RWPE2 (cell line): ENCODE data around the gene ZFAND3.

Experiments
- ATAC-seq: fragments of 200-7000 bp; cut with Tn5 transposase; 3 replicates; pipeline ENCODE4 v1.9.1; 2021; ENCODE audit warnings: low read depth
- DNase-seq: peaks from one replicate; pipeline ENCODE4 v3.0.0-alpha.2; 2020; ENCODE audit warnings: low spot score
- H3K27ac ChIP-seq: fragments of 450-650 bp; 2 replicates; pipeline ENCODE4 v1.5.1; 2017; ENCODE audit warnings: mild to moderate bottlenecking; ENCODE audit not compliant: poor library complexity, severe bottlenecking
- H3K27me3 ChIP-seq: fragments of 250-450 bp; sonication (Bioruptor Pico); 2 replicates; pipeline ENCODE4 v1.5.1; 2021; ENCODE audit warnings: mild to moderate bottlenecking, moderate library complexity; ENCODE audit not compliant: insufficient read depth, poor library complexity, severe bottlenecking
- H3K36me3 ChIP-seq: fragments of 250-450 bp; sonication (Bioruptor Pico); 2 replicates; pipeline ENCODE4 v1.5.1; 2020; ENCODE audit warnings: low read depth, mild to moderate bottlenecking, moderate library complexity
- H3K4me1 ChIP-seq: fragments of 250-450 bp; sonication (Bioruptor Pico); 2 replicates; pipeline ENCODE4 v1.5.1; 2021; ENCODE audit warnings: mild to moderate bottlenecking, moderate library complexity; ENCODE audit not compliant: insufficient read depth, poor library complexity, severe bottlenecking
- H3K4me3 ChIP-seq: fragments of 250-450 bp; sonication (Bioruptor Pico); 2 replicates; pipeline ENCODE4 v1.5.1; 2021; ENCODE audit warnings: mild to moderate bottlenecking, moderate library complexity; ENCODE audit not compliant: severe bottlenecking
- H3K9me3 ChIP-seq: fragments of 250-450 bp; sonication (Bioruptor Pico); 2 replicates; pipeline ENCODE4 v1.5.1; 2021; ENCODE audit warnings: mild to moderate bottlenecking, moderate library complexity; ENCODE audit not compliant: severe bottlenecking
- CTCF ChIP-seq: fragments of 450-650 bp; IDR thresholded peaks from one replicate; pipeline ENCODE4 v1.5.1; 2017; ENCODE audit warnings: mild to moderate bottlenecking, moderate library complexity; ENCODE audit not compliant: poor library complexity, severe bottlenecking

ZFAND3 gene

GRCh38 chr6:38158762-38159350 is 339.3 kb downstream of the ZFAND3 start:
- TF ChIP-seq CTCF: no peak
- no peaks in the 10 kb centered on the region for H3K36me3 ChIP-seq
- no peaks in the 10 kb centered on the region for H3K9me3 ChIP-seq
- no peak for ATAC-seq
- no peak overlapping the region for H3K27ac ChIP-seq
- no peaks in the 10 kb centered on the region for H3K27me3 ChIP-seq
- peaks cover 3% of the 10 kb centered on the region for H3K4me1 ChIP-seq
- H3K4me3 ChIP-seq: no peak overlapping the region
- no peak for DNase-seq

GRCh38 chr6:38159596-38159995 is 340.1 kb downstream of the ZFAND3 start:
- no peaks in the 10 kb centered on the region for H3K9me3 ChIP-seq
- no peak overlapping the region for H3K4me3 ChIP-seq
- ATAC-seq (no peak), DNase-seq (no peak)
- no peak for TF ChIP-seq CTCF
- no peak overlapping the region for H3K27ac ChIP-seq
- no peaks in the 10 kb centered on the region for H3K27me3 ChIP-seq
- peaks cover 3% of the 10 kb centered on the region for H3K4me1 ChIP-seq
- no peaks in the 10 kb centered on the region for H3K36me3 ChIP-seq

GRCh38 chr6:38160831-38161230 is 341.3 kb downstream of the ZFAND3 start:
- no peak for TF ChIP-seq CTCF
- no peaks in the 10 kb centered on the region for H3K4me1 ChIP-seq
- DNase-seq (no peak), ATAC-seq (no peak)
- no peak overlapping the region for H3K4me3 ChIP-seq
- H3K36me3 ChIP-seq: no peaks in the 10 kb centered on the region
- no peak overlapping the region for H3K27ac ChIP-seq
- no peaks in the 10 kb centered on the region for H3K27me3 ChIP-seq
- no peaks in the 10 kb centered on the region for H3K9me3 ChIP-seq

GRCh38 chr6:38161331-38161730 is 341.8 kb downstream of the ZFAND3 start:
- ATAC-seq (no peak), DNase-seq (no peak)
- H3K27ac ChIP-seq: no peak overlapping the region
- H3K27me3 ChIP-seq: no peaks in the 10 kb centered on the region
- no peaks in the 10 kb centered on the region for H3K4me1 ChIP-seq
- TF ChIP-seq CTCF: no peak
- H3K9me3 ChIP-seq: no peaks in the 10 kb centered on the region
- no peak overlapping the region for H3K4me3 ChIP-seq
- no peaks in the 10 kb centered on the region for H3K36me3 ChIP-seq

- no peak for TF ChIP-seq CTCF
- Histone ChIP-seq H3K27ac (no peak overlapping the region), H3K9me3 (no peaks in the 10 kb centered on the region), H3K4me1 (no peaks in the 10 kb centered on the region), H3K4me3 (no peak overlapping the region), H3K27me3 (no peaks in the 10 kb centered on the region), H3K36me3 (no peaks in the 10 kb centered on the region)
- no peak for DNase-seq
- no peak for ATAC-seq
Observed at GRCh38 chr6:38161754-38162492, 342.4 kb downstream of the ZFAND3 start.
